ENCODE results near the gene CHST11.

Gene CHST11

GRCh38 chr12:104737113-104737512 is 280.4 kb downstream of the CHST11 start:
- Histone ChIP-seq H3K4me3 (ENCODE audit: low read depth, low read length) (no peak overlapping the region), H3K4me1 (ENCODE audit: control insufficient read depth, insufficient read depth, low read length) (no peaks in the 10 kb centered on the region), H3K27ac (ENCODE audit: extremely low read depth, low read depth, low read length) (no peak overlapping the region), H3K9me3 (ENCODE audit: control insufficient read depth, insufficient read depth, low read depth, low read length) (no peaks in the 10 kb centered on the region), H3K36me3 (ENCODE audit: control insufficient read depth in 2 of 2, insufficient read depth in 1 of 2, low read length in 2 of 2) (no peaks in the 10 kb centered on the region)
- CTCF ChIA-PET: no interaction called here
- TF ChIP-seq GLI2 (tag by site-specific recombination; IDR thresholded peaks at IDR 0.05; ENCODE audit: borderline replicate concordance, low read depth) (no peak), PRDM6 (tag by site-specific recombination; IDR thresholded peaks at IDR 0.05) (no peak), ZNF350 (tag by site-specific recombination; IDR thresholded peaks at IDR 0.05) (no peak), ZNF16 (tag by site-specific recombination; IDR thresholded peaks at IDR 0.05; ENCODE audit: low read depth) (no peak), ZNF677 (tag by site-specific recombination; IDR thresholded peaks at IDR 0.05) (no peak), ZNF510 (tag by site-specific recombination; IDR thresholded peaks at IDR 0.05; ENCODE audit: insufficient replicate concordance) (no peak), ZNF239 (tag by site-specific recombination; IDR thresholded peaks at IDR 0.05) (no peak), ZNF426 (tag by site-specific recombination; IDR thresholded peaks at IDR 0.05) (no peak), ZNF747 (tag by site-specific recombination; IDR thresholded peaks at IDR 0.05) (no peak), ZBTB49 (tag by site-specific recombination; IDR thresholded peaks at IDR 0.05; ENCODE audit: low read depth) (no peak), HIC1 (tag by site-specific recombination; IDR thresholded peaks at IDR 0.05) (no peak), ZNF623 (tag by site-specific recombination; IDR thresholded peaks at IDR 0.05) (no peak)
- POLR2A ChIA-PET: no interaction called here

- CTCF ChIA-PET: no interaction called here
- no peaks in the 10 kb centered on the region for H3K4me1 ChIP-seq (ENCODE audit: control insufficient read depth, insufficient read depth, low read length)
- no peak for TF ChIP-seq ZNF585B (tag by site-specific recombination; IDR thresholded peaks at IDR 0.05)
- no peak for TF ChIP-seq ZNF777 (tag by site-specific recombination; IDR thresholded peaks at IDR 0.05; ENCODE audit: borderline replicate concordance)
- 0 out of 2 replicates have a peak, but pooled peaks have one; percentile 29 for TF ChIP-seq WT1 (tag by site-specific recombination; IDR thresholded peaks at IDR 0.05)
- peak; percentile 85 for TF ChIP-seq GLIS1 (tag by site-specific recombination; IDR thresholded peaks at IDR 0.05)
- TF ChIP-seq KLF1 (tag by site-specific recombination; IDR thresholded peaks at IDR 0.05): peak; percentile 11; the same call in 1 of the 2 replicates
- H3K4me3 ChIP-seq (ENCODE audit: low read depth, low read length): no peak overlapping the region
- no peaks in the 10 kb centered on the region for H3K9me3 ChIP-seq (ENCODE audit: control insufficient read depth, insufficient read depth, low read depth, low read length)
- no peak overlapping the region for H3K27ac ChIP-seq (ENCODE audit: extremely low read depth, low read depth, low read length)
- no peaks in the 10 kb centered on the region for H3K36me3 ChIP-seq (ENCODE audit: control insufficient read depth in 2 of 2, insufficient read depth in 1 of 2, low read length in 2 of 2)
- POLR2A ChIA-PET: no interaction called here
Measured at GRCh38 chr12:104737791-104738301, 281.1 kb downstream of the CHST11 start.

Measured in HEK293 (cell line).